WTC11 (cell line): ENCODE measurements around the gene KRTAP2-4. TPM values are rescaled to one million over a fixed set of nuclear protein-coding genes. Genes with fewer than 3 reads are reported as not detected.

ENCODE experiments used
- ATAC-seq: fragments of 200-7000 bp; cut with Tn5 transposase; 2 replicates; pipeline ENCODE4 v1.10.0; 2021; ENCODE audit warnings: mild to moderate bottlenecking, moderate library complexity
- CTCF ChIA-PET: fragments of 300-600 bp; sonication (Branson Sonifier 250); formaldehyde crosslinking; loops from one replicate; lab custom pipeline; 2021; ENCODE audit warnings: antibody characterized with exemption; lab: Charles Lee
- POLR2A ChIA-PET: fragments of 350-600 bp; sonication (Branson Sonifier 250); formaldehyde crosslinking; loops from one replicate; lab custom pipeline; 2021; ENCODE audit warnings: antibody characterized with exemption; lab: Charles Lee
- DNase-seq: peaks from one replicate; pipeline ENCODE4 v3.0.0; 2021; ENCODE audit warnings: low spot score
- H3K27ac Mint-ChIP-seq: 2 replicates; pipeline ENCODE4 v1.8.0; 2021; ENCODE audit warnings: mixed read lengths
- H3K27me3 Mint-ChIP-seq: 2 replicates; pipeline ENCODE4 v1.8.0; 2021; ENCODE audit warnings: low read depth, mild to moderate bottlenecking, moderate library complexity, mixed read lengths
- H3K36me3 Mint-ChIP-seq: 2 replicates; pipeline ENCODE4 v1.8.0; 2021; ENCODE audit warnings: mixed read lengths
- H3K4me1 Mint-ChIP-seq: 2 replicates; pipeline ENCODE4 v1.8.0; 2022; ENCODE audit warnings: mixed read lengths
- H3K4me3 Mint-ChIP-seq: 2 replicates; pipeline ENCODE4 v1.8.0; 2021; ENCODE audit warnings: mild to moderate bottlenecking, moderate library complexity, mixed read lengths
- H3K9me3 Mint-ChIP-seq: 2 replicates; pipeline ENCODE4 v1.8.0; 2021; ENCODE audit warnings: mixed read lengths
- AR ChIP-seq: fragments of 250-450 bp; sonication (Bioruptor Pico); IDR thresholded peaks from 2 replicates; pipeline ENCODE4 v1.9.0; 2021; ENCODE audit warnings: mild to moderate bottlenecking
- CREM ChIP-seq: sonication (generic); formaldehyde crosslinking; IDR thresholded peaks from 2 replicates; pipeline ENCODE4 v1.8.1; 2022; ENCODE audit warnings: mild to moderate bottlenecking, missing genetic modification reagents, moderate library complexity
- ELF4 ChIP-seq: sonication (generic); formaldehyde crosslinking; IDR thresholded peaks from 2 replicates; pipeline ENCODE4 v1.8.1; 2022; ENCODE audit warnings: low read depth, mild to moderate bottlenecking, moderate library complexity, missing genetic modification reagents
- ESRRA ChIP-seq: sonication (generic); formaldehyde crosslinking; IDR thresholded peaks from 2 replicates; pipeline ENCODE4 v1.8.1; 2022; ENCODE audit warnings: mild to moderate bottlenecking, missing genetic modification reagents, borderline replicate concordance
- GTF2I ChIP-seq: fragments of 250-450 bp; sonication (Bioruptor Pico); conservative IDR thresholded peaks from 2 replicates; pipeline ENCODE4 v1.4.0; 2021; ENCODE audit warnings: mild to moderate bottlenecking
- IRF1 ChIP-seq: sonication (generic); formaldehyde crosslinking; IDR thresholded peaks from 2 replicates; pipeline ENCODE4 v1.8.0; 2023; ENCODE audit warnings: missing genetic modification reagents
- MYBL2 ChIP-seq: sonication (generic); formaldehyde crosslinking; IDR thresholded peaks from 2 replicates; pipeline ENCODE4 v1.8.1; 2023; ENCODE audit warnings: mild to moderate bottlenecking, moderate library complexity, missing genetic modification reagents
- NFE2L1 ChIP-seq: sonication (generic); formaldehyde crosslinking; IDR thresholded peaks from 2 replicates; pipeline ENCODE4 v1.8.1; 2023; ENCODE audit warnings: missing genetic modification reagents
- NR1H2 ChIP-seq: sonication (generic); formaldehyde crosslinking; IDR thresholded peaks from 2 replicates; pipeline ENCODE4 v1.9.0; 2021; ENCODE audit warnings: mild to moderate bottlenecking, moderate library complexity, missing genetic modification reagents
- NR2C2 ChIP-seq: sonication (generic); formaldehyde crosslinking; IDR thresholded peaks from 2 replicates; pipeline ENCODE4 v1.8.0; 2022; ENCODE audit warnings: mild to moderate bottlenecking, missing genetic modification reagents
- RELA ChIP-seq: sonication (generic); formaldehyde crosslinking; IDR thresholded peaks from 2 replicates; pipeline ENCODE4 v1.8.1; 2022; ENCODE audit warnings: missing genetic modification reagents, mild to moderate bottlenecking, borderline replicate concordance
- RORB ChIP-seq: fragments of 250-450 bp; sonication (Bioruptor Pico); IDR thresholded peaks from 2 replicates; pipeline ENCODE4 v1.9.0; 2021; ENCODE audit warnings: mild to moderate bottlenecking
- ZBTB21 ChIP-seq: sonication (generic); formaldehyde crosslinking; IDR thresholded peaks from 2 replicates; pipeline ENCODE4 v1.8.1; 2023; ENCODE audit warnings: mild to moderate bottlenecking, missing genetic modification reagents, borderline replicate concordance
- ZBTB43 ChIP-seq: sonication (generic); formaldehyde crosslinking; IDR thresholded peaks from 2 replicates; pipeline ENCODE4 v1.8.1; 2023; ENCODE audit warnings: mild to moderate bottlenecking, missing genetic modification reagents
- ZNF138 ChIP-seq: sonication (generic); formaldehyde crosslinking; conservative IDR thresholded peaks from 2 replicates; pipeline ENCODE4 v1.8.1; 2022; ENCODE audit warnings: mild to moderate bottlenecking, moderate library complexity, missing genetic modification reagents
- ZNF423 ChIP-seq: fragments of 250-450 bp; sonication (Bioruptor Pico); IDR thresholded peaks from 2 replicates; pipeline ENCODE4 v2.1.2; 2022; ENCODE audit warnings: mild to moderate bottlenecking, moderate library complexity
- total RNA-seq: library from RNA; stranded (reverse); gene quantifications from 3 replicates; pipeline ENCODE4 v1.2.3, GENCODE V29; 2021
- TF ChIP-seq, protein P1 (sequence below): sonication (generic); formaldehyde crosslinking; IDR thresholded peaks from 2 replicates; pipeline ENCODE4 v1.8.0; 2022; ENCODE audit warnings: missing genetic modification reagents
- TF ChIP-seq, protein P2 (sequence below): fragments of 250-450 bp; sonication (Bioruptor Pico); IDR thresholded peaks from 2 replicates; pipeline ENCODE4 v1.8.0; 2021; ENCODE audit warnings: mild to moderate bottlenecking

The KRTAP2-4 gene
- total RNA-seq, 1 experiment from 2014 or later, result not detected

GRCh38 chr17:41063449-41063848 is 2.2 kb downstream of the KRTAP2-4 start:
- Mint-ChIP-seq H3K36me3 (no peaks in the 10 kb centered on the region), H3K4me1 (peaks cover 17% of the 10 kb centered on the region), H3K9me3 (no peaks in the 10 kb centered on the region), H3K27ac (no peak overlapping the region), H3K4me3 (no peak overlapping the region), H3K27me3 (no peaks in the 10 kb centered on the region)
- no peak for TF ChIP-seq NFE2L1 (CRISPR knock-in tag)
- DNase-seq, result no peak
- ChIA-PET POLR2A (no interaction called here), CTCF (no interaction called here)
- ATAC-seq, result no peak

DNA sequence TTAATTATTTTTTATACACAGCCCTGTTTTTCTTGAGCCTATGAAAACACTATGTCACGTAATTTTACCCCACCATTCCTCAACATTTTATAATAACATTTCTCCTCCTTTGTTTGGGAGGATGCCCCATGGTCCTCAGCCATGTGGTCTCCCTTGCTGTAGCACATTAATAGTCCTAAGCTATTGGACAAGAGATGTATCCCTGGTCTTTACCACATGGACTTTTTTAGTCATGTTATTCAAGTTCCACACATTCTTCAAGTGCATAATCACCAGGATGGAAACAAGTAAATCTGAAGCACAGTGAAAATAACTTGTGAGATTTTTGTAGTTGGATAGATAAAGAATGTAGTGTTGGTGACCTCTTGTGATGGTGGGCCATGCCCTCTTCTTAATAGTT is 3.7 kb downstream of the KRTAP2-4 start:
- Mint-ChIP-seq H3K4me1 (peaks cover 17% of the 10 kb centered on the region), H3K27me3 (no peaks in the 10 kb centered on the region), H3K36me3 (peaks cover 4% of the 10 kb centered on the region; the same call in 1 of the 2 replicates), H3K4me3 (no peak overlapping the region), H3K9me3 (peaks cover 8% of the 10 kb centered on the region), H3K27ac (no peak overlapping the region)
- ATAC-seq, result no peak
- POLR2A ChIA-PET, result no interaction called here
- no peak for TF ChIP-seq RELA (CRISPR knock-in tag)
- TF ChIP-seq, protein P1, sequence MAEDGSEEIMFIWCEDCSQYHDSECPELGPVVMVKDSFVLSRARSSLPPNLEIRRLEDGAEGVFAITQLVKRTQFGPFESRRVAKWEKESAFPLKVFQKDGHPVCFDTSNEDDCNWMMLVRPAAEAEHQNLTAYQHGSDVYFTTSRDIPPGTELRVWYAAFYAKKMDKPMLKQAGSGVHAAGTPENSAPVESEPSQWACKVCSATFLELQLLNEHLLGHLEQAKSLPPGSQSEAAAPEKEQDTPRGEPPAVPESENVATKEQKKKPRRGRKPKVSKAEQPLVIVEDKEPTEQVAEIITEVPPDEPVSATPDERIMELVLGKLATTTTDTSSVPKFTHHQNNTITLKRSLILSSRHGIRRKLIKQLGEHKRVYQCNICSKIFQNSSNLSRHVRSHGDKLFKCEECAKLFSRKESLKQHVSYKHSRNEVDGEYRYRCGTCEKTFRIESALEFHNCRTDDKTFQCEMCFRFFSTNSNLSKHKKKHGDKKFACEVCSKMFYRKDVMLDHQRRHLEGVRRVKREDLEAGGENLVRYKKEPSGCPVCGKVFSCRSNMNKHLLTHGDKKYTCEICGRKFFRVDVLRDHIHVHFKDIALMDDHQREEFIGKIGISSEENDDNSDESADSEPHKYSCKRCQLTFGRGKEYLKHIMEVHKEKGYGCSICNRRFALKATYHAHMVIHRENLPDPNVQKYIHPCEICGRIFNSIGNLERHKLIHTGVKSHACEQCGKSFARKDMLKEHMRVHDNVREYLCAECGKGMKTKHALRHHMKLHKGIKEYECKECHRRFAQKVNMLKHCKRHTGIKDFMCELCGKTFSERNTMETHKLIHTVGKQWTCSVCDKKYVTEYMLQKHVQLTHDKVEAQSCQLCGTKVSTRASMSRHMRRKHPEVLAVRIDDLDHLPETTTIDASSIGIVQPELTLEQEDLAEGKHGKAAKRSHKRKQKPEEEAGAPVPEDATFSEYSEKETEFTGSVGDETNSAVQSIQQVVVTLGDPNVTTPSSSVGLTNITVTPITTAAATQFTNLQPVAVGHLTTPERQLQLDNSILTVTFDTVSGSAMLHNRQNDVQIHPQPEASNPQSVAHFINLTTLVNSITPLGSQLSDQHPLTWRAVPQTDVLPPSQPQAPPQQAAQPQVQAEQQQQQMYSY (CRISPR knock-in tag), result no peak
- no peak for TF ChIP-seq ZBTB21 (CRISPR knock-in tag)
- no peak for TF ChIP-seq CREM (CRISPR knock-in tag)
- no peak for TF ChIP-seq ZNF138
- TF ChIP-seq MYBL2 (CRISPR knock-in tag), result no peak
- TF ChIP-seq GTF2I (CRISPR knock-in tag), result no peak
- DNase-seq, result no peak
- CTCF ChIA-PET, result no interaction called here

- ChIA-PET CTCF (interaction anchor here (1.1 kb wide), 1 partner anchor 21 kb away, joined by 3 read pairs; no protein-coding TSS in a partner anchor), POLR2A (no interaction called here)
- Mint-ChIP-seq H3K4me1 (peaks cover 13% of the 10 kb centered on the region), H3K36me3 (peaks cover 4% of the 10 kb centered on the region; the same call in 1 of the 2 replicates), H3K27ac (peak within 1 kb of the TSS; percentile 60; the same call in 1 of the 2 replicates), H3K4me3 (no peak within 1 kb of the TSS), H3K9me3 (peaks cover 8% of the 10 kb centered on the region), H3K27me3 (no peaks in the 10 kb centered on the region)
- DNase-seq, result no peak
- ATAC-seq, result peak; percentile 16; the same call in 1 of the 2 replicates
- no peak for TF ChIP-seq NR2C2 (CRISPR knock-in tag)
- TF ChIP-seq RELA (CRISPR knock-in tag), result no peak
- no peak for TF ChIP-seq AR (CRISPR knock-in tag)
- no peak for TF ChIP-seq ESRRA (CRISPR knock-in tag)
- no peak for TF ChIP-seq IRF1
- no peak for TF ChIP-seq RORB (CRISPR knock-in tag)
- no peak for TF ChIP-seq ZBTB43 (CRISPR knock-in tag)
- no peak for TF ChIP-seq NR1H2 (CRISPR knock-in tag)
- TF ChIP-seq, protein P2, sequence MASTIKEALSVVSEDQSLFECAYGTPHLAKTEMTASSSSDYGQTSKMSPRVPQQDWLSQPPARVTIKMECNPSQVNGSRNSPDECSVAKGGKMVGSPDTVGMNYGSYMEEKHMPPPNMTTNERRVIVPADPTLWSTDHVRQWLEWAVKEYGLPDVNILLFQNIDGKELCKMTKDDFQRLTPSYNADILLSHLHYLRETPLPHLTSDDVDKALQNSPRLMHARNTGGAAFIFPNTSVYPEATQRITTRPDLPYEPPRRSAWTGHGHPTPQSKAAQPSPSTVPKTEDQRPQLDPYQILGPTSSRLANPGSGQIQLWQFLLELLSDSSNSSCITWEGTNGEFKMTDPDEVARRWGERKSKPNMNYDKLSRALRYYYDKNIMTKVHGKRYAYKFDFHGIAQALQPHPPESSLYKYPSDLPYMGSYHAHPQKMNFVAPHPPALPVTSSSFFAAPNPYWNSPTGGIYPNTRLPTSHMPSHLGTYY, result no peak
- TF ChIP-seq ELF4 (CRISPR knock-in tag), result no peak
- no peak for TF ChIP-seq ZNF423
These were observed 5.6 kb downstream of the KRTAP2-4 start, which contains the start of gene KRTAP2-3 for GRCh38 chr17:41060052-41060604. Gene KRTAP2-3 (minus strand): TSS chr17:41060114. CDS start chr17:41060050, 64 bp downstream.
